GM12878 (cell line): ENCODE data around the gene TBC1D5.

Source experiments
- CHD2 ChIP-seq: IDR thresholded peaks from 2 replicates; pipeline ENCODE4 v1.6.1; 2011; ENCODE audit warnings: low read depth, low read length, improper control_type of control experiment, borderline replicate concordance
- NBN ChIP-seq: fragments of 450-650 bp; IDR thresholded peaks from 2 replicates; pipeline ENCODE4 v1.6.1; 2016
- NRF1 ChIP-seq: conservative IDR thresholded peaks from 2 replicates; pipeline ENCODE4 v1.6.1; 2011; ENCODE audit warnings: mild to moderate bottlenecking, low read depth, low read length, improper control_type of control experiment
- SMAD1 ChIP-seq: fragments of 450-650 bp; IDR thresholded peaks from 2 replicates; pipeline ENCODE4 v1.6.1; 2018; ENCODE audit warnings: mild to moderate bottlenecking, low read depth; ENCODE audit not compliant: partially characterized antibody
- SMC3 ChIP-seq: IDR thresholded peaks from 2 replicates; pipeline ENCODE4 v1.6.1; 2011; ENCODE audit warnings: low read length, improper control_type of control experiment, borderline replicate concordance
- STAT1 ChIP-seq: fragments of 450-650 bp; conservative IDR thresholded peaks from 2 replicates; pipeline ENCODE4 v1.6.1; 2014; ENCODE audit warnings: antibody characterized with exemption, mild to moderate bottlenecking
- TF ChIP-seq, protein P1 (sequence below), 3 experiments: IDR thresholded peaks in 2 of 3; conservative IDR thresholded peaks in 1 of 3; 2 replicates each; pipeline ENCODE4 v1.5.1; 2011; ENCODE audit warnings: low read depth in 3 of 3, low read length in 3 of 3, mild to moderate bottlenecking in 3 of 3, control low read depth in 2 of 3, moderate library complexity in 2 of 3, inconsistent platforms in 1 of 3, mixed read lengths in 1 of 3; ENCODE audit not compliant: control insufficient read depth in 2 of 3, insufficient read depth in 1 of 3; ENCODE audit errors: extremely low read depth in 1 of 3

DNA sequence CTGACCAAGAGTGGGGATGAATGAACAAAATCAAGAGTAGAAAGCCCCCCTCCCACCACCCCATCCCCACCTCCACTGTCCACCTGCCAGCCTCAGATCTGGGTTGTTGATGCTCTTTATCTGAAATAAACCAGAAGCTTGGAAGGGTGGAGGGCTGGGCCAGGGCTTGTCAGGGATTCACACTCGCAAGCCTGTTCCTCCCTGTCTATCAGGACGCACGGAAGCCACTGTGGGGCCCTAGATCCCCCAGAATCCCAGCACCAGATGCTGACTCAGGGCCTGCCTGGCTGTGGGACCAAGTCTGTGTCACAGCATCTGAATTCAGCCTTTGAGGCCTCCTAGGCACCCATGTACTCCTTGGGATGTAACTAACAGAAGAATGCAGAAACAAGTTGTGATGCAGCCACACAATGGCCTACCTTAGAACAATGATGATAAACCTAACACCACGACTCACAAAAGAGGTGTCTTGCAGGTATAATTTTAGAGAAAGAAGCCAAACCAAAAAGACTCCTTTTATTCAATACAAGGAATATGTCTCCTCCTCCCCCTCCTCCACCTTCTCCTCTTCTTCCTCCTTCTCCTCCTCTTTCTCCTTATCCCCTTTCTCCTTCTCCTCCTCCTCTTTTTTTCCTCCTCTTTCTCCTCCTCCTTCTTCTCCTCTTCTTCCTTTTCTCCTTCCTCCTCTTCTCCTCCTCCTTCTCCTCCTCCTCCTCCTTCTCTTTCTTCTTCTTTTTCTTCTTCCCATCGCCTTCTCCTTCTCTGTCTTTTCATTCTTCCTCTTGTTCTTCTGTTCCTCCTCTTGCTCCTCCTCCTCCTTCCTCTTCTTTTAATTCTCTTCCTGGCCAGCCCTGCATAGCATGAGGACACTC lies 623.0 kb downstream of the TBC1D5 start:
- TF ChIP-seq SMC3 (no peak), NRF1 (no peak), SMAD1 (no peak), CHD2 (no peak), STAT1 (no peak), NBN (no peak)
- TF ChIP-seq, protein P1, sequence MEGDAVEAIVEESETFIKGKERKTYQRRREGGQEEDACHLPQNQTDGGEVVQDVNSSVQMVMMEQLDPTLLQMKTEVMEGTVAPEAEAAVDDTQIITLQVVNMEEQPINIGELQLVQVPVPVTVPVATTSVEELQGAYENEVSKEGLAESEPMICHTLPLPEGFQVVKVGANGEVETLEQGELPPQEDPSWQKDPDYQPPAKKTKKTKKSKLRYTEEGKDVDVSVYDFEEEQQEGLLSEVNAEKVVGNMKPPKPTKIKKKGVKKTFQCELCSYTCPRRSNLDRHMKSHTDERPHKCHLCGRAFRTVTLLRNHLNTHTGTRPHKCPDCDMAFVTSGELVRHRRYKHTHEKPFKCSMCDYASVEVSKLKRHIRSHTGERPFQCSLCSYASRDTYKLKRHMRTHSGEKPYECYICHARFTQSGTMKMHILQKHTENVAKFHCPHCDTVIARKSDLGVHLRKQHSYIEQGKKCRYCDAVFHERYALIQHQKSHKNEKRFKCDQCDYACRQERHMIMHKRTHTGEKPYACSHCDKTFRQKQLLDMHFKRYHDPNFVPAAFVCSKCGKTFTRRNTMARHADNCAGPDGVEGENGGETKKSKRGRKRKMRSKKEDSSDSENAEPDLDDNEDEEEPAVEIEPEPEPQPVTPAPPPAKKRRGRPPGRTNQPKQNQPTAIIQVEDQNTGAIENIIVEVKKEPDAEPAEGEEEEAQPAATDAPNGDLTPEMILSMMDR (IDR thresholded peaks at IDR 0.05 in 2 of 3, conservative IDR thresholded peaks at IDR 0.05 in 1 of 3; ENCODE audit: control insufficient read depth in 2 of 3, extremely low read depth in 1 of 3, insufficient read depth in 1 of 3, low read depth in 3 of 3, low read length in 3 of 3) = no peak
